RPMI8226 (cell line): Measurements from ENCODE around the gene ATRNL1.

Experiments
- DNase-seq: peaks from one replicate; pipeline ENCODE4 v3.0.0-alpha.2; 2015

Gene ATRNL1, protein sequence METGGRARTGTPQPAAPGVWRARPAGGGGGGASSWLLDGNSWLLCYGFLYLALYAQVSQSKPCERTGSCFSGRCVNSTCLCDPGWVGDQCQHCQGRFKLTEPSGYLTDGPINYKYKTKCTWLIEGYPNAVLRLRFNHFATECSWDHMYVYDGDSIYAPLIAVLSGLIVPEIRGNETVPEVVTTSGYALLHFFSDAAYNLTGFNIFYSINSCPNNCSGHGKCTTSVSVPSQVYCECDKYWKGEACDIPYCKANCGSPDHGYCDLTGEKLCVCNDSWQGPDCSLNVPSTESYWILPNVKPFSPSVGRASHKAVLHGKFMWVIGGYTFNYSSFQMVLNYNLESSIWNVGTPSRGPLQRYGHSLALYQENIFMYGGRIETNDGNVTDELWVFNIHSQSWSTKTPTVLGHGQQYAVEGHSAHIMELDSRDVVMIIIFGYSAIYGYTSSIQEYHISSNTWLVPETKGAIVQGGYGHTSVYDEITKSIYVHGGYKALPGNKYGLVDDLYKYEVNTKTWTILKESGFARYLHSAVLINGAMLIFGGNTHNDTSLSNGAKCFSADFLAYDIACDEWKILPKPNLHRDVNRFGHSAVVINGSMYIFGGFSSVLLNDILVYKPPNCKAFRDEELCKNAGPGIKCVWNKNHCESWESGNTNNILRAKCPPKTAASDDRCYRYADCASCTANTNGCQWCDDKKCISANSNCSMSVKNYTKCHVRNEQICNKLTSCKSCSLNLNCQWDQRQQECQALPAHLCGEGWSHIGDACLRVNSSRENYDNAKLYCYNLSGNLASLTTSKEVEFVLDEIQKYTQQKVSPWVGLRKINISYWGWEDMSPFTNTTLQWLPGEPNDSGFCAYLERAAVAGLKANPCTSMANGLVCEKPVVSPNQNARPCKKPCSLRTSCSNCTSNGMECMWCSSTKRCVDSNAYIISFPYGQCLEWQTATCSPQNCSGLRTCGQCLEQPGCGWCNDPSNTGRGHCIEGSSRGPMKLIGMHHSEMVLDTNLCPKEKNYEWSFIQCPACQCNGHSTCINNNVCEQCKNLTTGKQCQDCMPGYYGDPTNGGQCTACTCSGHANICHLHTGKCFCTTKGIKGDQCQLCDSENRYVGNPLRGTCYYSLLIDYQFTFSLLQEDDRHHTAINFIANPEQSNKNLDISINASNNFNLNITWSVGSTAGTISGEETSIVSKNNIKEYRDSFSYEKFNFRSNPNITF (N-terminal part only)

GRCh38 chr10:115093286-115093775 lies at the start of gene ATRNL1:
Gene ATRNL1 (plus strand): TSS chr10:115093365. CDS start chr10:115093751, 386 bp downstream.
- peak; percentile 65 for DNase-seq

DNA sequence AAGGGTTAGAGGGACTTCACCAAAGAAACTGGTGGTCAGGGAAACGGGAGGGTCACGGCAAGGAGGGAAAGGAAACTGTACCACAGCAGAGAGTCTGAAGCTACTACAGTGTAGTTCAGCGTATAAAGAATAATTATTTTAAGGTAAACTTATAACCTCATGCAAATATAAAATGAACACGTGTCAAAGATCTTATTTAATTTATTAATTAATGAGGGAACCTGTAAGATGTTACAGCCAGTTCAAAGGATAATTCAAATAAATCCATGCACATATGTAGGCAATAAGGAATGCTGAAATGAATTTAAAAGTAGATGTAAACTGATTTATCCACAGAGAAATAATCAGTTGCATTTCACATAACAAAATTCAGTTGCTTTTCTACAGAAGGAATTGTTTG lies 49.4 kb upstream of the ATRNL1 start:
- no peak for DNase-seq

DNA sequence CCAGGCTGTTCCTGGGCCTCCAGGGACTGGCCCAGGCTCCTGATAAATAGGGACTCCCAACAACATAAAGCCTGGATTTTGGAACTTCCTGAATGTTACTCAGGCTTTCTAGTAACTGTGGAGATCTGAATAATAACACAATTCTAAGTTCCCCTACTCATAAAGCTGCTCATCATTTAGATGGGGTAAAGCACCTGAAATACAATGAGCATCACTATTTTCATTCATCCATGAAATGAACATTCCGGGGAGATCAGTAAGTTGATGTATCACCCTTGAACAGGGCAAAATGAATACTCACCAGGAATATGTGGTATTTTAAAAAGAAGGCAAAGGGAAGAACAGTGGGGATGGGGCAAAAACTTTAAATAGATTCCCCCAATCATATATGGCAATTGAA lies 48.3 kb upstream of the ATRNL1 start:
- no peak for DNase-seq

DNA sequence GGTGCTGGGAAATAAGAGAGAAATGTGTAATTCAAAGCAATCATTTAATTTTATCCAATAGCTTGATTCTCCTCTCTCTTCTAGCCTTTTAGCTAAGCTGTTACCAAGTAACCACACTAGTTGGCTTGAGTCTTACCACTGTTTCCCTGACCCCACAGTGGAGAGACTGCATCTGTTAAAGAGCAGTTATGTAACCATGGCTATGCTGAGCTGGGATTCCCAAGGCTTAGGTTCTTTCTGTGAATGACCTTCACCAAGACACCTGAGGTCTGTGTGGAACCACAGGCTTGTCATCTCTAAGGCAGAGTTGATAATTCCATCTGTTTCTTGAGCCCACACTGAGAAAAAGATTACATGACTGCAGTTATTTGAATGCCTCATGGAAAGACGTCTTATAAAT lies 47.7 kb upstream of the ATRNL1 start:
- DNase-seq, result no peak

GRCh38 chr10:115046686-115047236 lies 46.4 kb upstream of the ATRNL1 start:
- no peak for DNase-seq

DNA sequence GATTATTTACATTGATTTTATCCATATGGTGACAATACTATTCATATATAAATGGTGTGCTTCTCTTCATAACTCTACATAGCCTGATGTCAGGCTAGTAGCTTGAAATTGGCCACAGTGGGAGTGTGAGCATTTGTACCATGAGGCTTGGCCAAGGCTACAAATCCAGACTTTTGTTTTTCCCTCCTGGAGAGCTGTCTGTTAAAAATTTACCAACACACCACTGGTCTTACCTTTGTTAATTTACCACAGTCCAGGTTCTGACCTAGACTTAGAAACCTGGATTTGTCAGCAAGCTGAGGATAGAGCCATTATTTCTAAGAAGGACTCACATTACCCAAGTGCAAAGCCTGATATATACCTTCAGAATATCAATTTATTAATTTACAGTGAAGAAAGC lies 45.5 kb upstream of the ATRNL1 start:
- no peak for DNase-seq

DNA sequence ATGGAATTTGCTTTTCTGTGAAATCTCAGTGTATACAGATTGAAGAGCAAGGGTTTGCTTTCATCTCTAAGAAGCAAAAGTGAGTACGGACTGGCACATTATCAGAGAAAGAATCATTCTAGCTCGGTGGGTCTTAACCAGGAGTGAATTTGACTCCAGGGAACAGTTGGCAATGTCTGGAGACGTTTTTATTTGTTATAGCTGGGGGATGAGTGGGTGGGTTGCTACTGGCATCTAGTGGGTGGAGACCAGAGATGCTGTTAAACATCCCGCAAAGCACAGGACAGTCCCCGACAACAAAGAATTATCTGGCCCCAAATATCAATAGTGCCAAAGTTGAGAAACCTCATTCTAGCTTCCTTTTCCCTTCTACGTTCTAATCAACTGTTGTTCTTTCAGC lies 43.8 kb upstream of the ATRNL1 start:
- no peak for DNase-seq

GRCh38 chr10:115049960-115050359 lies 43.2 kb upstream of the ATRNL1 start:
- no peak for DNase-seq

DNA sequence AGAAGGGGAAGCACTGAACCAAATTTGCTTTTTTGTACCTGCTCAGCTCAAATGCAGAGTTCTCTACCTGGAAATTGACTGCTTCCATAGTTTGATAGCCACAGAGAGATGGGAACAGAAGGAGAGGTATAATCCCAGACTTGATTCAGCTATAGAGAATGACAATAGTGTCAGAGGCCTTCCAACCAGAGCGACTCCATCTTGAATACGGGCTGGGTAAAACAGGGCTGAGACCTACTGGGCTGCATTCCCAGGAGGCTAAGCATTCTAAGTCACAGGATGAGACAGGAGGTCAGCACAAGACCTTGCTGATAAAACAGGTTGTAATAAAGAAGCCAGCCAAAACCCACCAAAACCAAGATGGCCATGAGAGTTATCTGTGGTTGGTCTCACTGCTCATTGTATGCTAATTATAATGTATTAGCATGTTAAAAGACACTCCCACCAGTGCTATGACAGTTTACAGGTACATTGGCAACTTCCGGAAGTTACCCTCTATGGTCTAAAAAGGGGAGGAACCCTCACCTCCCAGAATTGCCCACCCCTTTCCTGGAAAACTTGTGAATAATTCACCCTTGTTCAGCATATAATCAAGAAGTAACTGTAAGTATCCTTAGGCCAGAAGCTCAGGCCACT lies 42.7 kb upstream of the ATRNL1 start:
- no peak for DNase-seq

DNA sequence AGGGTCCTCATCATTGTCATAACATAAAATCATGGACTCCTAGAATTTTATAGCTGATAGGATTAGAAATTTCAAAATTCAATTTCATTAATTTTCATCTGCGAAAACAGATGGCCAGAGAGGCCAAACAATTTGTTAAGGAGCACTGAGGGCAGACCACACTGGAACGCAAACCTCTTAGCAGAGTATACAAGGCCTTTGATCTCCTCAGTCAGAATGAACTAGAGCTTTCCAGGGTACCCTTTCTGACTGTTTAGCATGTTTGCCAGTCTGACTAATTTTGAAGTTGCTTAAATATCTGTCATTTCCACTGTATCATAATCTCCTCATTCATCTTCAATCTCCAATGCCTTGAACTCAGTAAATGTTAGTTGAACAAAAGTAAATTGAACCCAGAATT lies 41.9 kb upstream of the ATRNL1 start:
- DNase-seq, result no peak

GRCh38 chr10:115052226-115052625 lies 40.9 kb upstream of the ATRNL1 start:
- DNase-seq, result no peak

DNA sequence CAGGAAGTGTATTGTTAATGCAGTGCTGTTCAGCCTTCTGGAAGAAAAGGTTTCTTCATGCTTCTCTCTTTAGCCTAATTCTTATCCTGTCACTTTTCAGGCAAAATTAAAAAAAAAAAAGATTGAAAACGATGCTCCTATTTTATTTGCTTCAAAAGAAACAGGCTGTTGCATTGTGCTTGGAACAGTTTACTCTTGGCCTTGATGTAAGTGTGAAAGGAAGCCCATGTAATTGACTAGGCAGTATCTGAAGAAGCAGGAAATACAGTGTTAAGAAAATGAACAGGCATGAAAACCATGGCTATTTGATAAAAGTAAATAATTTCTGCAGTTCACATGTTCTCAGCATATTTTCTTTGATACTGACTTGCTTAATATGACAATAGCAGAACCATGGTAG lies 40.4 kb upstream of the ATRNL1 start:
- DNase-seq, result no peak

GRCh38 chr10:115056186-115056585 lies 37.0 kb upstream of the ATRNL1 start:
- DNase-seq, result no peak

GRCh38 chr10:115059301-115059898 lies 33.8 kb upstream of the ATRNL1 start:
- DNase-seq, result no peak

DNA sequence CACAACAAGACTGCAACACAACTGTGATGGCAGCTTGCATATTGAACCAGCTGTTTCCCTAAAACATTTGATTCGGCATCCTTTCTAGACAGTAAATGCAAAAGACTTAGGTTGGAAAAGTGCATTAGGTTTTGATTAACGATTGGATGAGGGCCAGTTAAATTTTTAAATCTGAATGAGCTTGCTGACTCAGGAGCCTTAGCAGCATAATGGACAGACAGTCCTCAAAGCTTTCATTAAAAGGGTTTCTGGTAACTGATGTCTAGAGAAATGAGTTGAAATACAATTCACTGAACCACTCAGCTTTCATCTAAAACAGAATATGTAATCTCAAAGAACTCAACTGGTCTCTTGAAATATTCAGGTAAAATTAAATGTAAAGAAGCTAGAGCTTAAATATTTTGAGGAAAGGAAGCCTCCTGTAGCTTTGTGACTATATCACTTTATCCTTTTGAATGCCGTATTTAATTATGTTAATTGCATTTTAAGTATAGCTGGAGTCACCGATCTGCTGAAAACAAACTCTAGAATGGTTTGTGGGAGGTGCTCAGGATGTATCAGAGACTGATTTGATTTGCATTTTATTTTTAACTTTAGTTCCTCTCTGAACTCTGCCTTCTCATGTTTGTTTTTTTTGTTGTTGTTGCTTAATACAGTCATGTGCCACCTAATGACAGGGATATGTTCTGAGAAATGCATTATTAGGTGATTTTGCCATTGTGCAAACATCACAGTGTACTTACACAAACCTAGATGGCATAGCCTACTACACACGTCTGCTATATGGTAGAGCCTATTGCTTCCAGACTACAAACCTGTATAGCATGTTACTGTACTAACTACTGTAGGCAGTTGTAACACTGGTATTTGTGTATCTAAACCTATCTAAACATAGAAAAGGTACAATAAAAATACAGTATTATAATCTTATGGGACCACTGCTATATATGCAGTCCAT lies 29.2 kb upstream of the ATRNL1 start:
- no peak for DNase-seq

- DNase-seq, result no peak
Observed at GRCh38 chr10:115065801-115066200, 27.4 kb upstream of the ATRNL1 start.

GRCh38 chr10:115066528-115066927 lies 26.6 kb upstream of the ATRNL1 start:
- no peak for DNase-seq

DNA sequence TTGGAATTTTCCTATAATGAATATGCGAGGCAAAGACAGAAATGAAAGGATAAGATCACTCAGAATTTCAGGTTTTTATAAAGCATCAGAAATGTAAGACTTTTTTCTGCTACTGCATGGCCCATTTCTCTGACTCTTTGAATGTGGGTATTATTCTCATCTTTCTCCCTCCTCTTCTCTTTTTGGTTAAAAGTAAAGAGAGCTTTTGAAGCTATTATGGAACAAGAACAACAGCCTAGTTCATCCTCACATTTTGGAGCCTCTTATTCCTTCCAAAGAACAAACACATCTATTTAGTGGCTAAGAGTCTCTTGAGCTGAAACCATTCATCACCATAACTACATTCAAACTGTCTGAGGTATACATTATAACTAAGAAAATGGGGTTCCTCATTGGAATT lies 19.4 kb upstream of the ATRNL1 start:
- no peak for DNase-seq

DNA sequence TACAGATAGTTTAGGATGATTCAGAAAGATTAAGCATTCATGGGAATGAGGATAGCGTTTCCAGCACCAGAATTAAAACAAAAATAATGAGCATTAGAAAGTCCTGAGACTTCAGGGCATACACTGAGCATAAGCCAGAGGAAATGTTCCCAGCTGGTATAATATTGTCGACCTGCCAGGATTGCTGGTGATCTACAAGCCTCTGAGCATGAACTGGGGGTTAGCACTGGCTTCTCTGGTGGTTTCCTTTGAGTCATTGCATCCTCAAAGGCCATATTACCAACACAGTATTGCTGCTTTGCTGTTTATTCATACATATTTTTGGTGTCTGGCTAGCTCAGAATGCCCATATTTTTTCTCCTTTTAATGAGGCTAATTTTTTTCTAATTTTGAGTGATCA lies 10.7 kb upstream of the ATRNL1 start:
- DNase-seq, result no peak

DNA sequence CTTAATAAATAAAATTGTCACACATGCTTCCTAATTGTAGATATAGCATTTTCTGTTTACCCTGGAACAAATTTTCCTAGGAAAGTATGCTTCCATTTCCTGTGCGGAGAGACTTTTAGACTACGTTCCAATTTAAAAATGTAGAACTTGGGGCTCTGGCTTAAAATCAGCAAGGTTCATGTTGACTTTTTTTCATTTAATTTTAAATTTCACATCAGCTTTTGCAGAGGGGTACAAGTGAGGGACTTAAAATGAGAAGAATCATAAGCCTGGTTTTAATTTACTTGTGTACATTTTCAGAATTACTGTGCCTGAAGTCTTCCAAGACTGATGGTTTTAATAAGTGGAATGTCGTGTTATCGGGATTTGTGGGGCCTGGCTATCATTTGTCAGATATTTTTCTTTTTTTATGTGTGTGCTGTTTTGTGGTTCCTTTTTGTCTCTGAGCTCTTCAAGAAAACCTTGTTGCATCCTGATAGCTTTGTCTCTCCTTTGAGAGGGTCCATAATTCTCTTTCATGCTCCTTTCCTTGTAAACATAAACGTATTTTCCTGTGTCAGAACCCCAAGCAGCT lies 8.8 kb upstream of the ATRNL1 start:
- no peak for DNase-seq
